ENCODE data around the gene IGF2BP1.

Gene IGF2BP1

DNA sequence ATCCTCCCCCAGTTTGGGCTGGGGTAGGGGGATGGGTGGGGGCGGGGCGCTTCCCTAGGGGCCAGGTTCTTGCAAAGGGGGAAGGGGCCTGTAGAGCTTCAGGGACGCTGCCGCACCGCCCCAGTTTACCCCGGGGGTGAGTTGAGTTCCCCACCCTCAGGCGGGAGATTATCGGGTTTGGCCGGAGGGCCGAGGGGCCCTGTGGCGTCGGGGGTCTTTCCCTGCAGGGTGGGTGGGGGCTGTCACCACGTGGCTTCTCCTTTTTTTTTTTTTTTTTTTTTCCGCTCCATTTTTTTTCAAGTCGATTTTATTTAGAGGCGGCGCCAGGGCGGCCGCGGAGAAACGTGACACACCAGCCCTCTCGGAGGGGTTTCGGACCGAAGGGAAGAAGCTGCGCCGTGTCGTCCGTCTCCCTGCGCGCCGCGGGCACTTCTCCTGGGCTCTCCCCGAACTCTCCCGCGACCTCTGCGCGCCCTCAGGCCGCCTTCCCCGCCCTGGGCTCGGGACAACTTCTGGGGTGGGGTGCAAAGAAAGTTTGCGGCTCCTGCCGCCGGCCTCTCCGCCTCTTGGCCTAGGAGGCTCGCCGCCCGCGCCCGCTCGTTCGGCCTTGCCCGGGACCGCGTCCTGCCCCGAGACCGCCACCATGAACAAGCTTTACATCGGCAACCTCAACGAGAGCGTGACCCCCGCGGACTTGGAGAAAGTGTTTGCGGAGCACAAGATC, at the start of gene IGF2BP1:
IGF2BP1 (plus strand) TSS at position 283 of the 724 bp plus-strand sequence; CDS start at position 644, 361 bp downstream.
- DNase-seq = peak; percentile 51

DNA sequence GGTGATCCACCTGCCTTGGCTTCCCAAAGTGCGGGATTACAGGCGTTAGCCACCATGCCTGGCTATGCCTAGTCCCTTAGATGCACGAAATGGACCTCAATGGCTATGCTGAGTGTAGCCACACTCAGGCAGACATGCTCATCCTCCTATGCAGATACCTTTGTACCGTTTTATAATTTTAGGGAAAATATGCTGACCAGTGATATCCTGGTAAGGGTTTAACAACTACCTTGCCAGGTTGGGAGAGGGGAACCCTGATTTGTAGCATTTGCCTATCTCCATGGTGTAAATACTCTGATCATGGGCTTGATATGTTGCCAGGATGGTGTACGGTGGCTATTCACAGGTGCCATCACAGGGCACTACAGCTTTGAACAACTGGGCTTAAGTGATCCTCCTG, 45.6 kb upstream of the IGF2BP1 start:
- DNase-seq = no peak

DNA sequence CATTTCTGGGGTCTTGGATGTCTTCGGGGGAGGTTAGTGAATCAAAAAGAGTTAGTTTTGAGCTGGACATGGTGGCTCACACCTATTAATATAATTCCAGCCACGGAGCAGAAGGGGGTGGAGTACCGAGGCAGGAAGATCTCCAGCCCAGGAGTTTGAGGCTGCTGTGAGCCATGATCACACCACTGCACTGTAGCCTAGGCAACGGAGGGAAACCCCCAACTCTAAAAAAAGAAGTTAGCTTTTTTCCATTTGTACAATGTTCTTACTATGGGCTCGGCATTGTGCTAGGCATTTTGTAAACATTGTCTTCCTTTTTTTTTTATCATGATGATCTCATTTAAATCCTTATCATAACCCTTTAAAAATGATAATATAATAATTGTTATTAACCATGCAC, 44.3 kb upstream of the IGF2BP1 start:
- DNase-seq = no peak

DNA sequence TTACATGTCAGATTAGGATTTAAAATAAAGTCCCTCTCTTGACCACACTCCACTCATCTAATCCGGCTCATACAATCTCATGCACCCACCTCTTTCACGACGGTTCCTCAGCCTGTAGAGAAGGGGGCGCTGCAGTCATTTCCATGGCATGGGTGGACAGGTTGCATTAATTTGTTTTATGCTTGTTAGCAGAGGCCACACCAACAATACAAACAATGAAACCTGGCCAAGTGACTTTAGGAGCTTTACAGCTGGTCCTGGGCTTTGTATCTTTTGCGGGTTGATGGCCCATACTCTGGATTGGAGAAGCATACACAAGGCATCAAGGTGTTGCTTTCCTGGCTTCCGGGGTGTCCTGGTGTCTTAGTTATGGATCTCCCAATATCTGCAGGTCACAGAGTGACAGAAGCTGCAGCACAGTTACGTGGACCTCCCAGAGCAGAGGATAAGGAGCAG, 42.9 kb upstream of the IGF2BP1 start:
- no peak for DNase-seq

DNA sequence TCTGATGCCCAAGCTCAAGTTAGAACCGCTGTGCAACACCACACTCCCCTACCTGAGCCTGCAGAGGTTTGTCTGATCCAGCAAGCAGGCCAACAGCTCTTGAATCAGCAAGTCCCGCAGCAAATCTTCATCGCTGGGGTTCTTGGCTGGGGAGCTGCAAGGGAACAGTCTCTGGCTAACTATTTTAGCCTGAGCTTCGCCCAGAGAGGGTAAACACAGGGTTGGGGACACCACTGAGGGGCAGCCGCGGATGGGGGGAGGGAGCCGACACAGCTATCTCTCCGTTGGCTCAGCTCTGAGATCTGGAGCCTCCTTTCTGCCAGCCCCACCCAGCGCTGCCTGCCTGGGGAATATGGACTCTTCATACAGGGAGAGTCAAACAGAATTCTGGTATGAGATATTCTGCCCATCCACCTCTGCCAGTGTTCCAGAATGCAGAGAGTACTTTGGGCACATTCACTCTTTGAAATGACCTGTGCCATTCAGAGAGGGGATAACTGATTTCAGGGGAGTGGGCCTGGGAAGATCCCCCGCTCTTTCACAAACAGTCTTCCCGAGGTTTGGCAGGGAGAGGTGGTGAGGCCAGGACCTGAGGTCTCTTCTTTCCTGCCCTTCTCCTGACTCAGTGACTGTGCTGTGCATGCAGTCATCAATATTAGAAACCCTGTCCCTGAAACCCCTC, 36.2 kb upstream of the IGF2BP1 start:
- DNase-seq = no peak

DNA sequence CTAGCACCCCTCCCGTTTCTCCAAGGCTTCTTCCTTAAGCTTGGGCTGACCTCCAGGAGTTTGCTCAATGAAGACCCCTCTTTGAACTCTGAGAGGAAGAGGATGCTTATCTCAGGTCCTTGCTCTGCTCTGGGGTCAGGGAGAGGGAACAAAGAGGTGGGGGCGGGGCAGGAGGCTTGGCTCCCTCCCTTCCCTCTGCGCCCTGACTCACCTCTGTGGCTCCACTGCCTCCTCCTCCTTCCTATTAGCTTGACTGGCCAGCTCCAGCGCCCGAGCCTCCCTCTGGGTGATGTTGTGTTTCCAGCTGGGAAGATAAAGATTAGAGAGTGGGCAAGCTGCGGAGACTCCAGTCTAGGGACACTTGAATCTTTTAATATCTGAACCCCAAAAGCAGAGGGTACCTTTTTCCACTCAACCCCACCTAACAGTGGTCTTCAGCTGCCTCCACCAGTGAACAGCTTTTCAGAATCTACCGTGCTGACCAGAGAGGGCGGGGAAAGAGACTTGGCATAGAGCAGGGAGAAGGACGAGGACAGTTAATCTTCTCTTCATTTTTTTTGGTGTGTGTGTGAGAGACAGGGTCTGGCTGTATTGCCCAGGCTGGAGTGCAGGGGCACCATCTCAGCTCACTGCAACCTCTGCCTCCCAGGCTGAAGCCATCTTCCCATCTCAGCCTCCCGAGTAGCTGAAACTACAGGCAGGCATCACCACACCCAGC, 35.5 kb upstream of the IGF2BP1 start:
- peak; percentile 43 for DNase-seq

DNA sequence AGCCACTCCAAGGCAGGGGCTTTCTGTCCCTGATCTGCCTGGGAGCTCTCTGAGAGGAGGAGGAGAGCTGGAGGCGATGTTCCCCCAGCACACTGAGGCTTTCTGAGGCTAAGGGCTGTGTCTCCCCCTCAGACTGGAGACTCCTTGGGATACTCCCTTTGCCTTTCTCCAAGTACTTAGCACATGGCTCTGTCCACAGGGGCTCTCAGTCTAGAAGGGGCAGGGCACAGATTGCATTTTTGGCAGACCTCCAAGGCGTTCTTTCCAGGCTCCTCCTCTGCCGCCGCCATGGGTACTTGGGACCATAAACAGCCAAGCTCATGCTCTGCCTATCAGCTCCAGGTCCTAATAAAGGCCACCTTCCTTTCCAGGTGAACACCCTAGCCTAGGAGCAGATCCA, 27.0 kb upstream of the IGF2BP1 start:
- DNase-seq = no peak

DNA sequence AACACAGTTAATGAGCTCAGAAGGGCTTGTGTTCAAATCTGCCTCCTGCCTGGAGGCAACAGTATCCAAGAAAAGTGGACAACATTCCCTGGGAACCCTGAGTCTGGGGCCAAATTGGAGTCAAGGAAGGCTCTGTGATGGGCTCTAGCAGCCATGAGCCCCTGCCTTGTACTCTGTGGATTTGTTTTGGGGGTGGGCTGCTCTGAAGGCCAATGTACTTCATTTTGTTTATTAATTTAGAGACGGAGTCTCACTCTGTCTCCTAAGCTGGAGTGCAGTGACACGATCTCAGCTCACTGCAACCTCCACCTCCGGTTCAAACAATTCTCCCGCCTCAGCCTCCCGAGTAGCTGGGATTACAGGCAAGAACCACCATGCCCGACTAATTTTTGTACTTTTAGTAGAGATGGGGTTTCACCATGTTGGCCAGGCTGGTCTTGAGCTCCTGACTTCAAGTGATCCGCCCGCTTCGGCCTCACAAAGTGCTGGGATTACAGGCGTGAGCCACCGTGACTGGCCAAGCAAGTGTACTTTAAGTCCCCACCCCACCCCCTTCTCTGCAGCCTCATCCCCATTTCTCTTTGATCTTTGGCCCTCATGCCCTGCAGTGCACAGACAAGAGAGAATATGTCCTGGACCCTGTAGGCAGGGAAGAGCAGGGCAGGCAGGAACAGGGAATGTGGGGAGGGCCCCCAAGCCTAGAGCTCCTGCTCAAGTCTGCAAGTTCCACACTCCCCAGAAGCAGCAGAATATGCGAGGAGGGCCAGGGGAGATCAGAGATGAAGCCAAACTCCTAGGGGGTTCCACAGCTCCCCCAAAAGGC, 26.1 kb upstream of the IGF2BP1 start:
- DNase-seq = no peak

DNA sequence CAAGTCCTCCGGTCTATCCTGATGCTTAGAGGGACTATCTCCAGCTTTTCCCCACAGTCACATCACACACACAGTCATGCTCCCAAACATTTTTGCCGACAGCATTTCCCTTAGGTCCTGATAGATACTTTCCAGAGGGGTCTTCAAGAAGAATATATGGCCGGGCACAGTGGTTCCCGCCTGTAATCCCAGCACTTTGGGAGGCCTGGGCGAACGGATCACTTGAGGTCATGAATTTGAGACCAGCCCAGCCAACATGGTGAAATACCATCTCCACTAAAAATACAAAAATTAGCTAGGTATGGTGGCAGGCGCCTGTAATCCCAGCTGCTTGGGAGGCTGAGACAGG, 24.5 kb upstream of the IGF2BP1 start:
- DNase-seq = no peak

DNA sequence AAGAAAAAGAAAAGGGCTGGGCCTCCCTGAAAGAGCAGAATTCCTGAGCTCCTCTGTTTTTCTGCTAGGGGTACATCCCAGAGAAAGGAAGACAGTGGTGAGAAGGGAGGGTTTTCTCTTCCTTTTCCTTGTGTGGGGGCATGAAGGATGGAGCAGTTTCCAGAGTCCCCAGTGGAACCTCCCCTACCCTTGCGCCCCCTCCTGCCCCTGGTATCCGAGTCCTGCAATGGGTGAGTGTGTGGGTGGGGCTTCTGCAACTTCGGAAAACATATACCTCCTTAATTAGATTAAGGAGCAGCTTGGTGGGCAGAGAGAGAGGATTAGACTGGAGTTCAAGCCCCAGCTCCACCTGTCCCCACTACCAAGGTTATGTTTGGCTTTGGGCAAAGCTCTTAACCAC, 23.4 kb upstream of the IGF2BP1 start:
- DNase-seq = no peak

DNA sequence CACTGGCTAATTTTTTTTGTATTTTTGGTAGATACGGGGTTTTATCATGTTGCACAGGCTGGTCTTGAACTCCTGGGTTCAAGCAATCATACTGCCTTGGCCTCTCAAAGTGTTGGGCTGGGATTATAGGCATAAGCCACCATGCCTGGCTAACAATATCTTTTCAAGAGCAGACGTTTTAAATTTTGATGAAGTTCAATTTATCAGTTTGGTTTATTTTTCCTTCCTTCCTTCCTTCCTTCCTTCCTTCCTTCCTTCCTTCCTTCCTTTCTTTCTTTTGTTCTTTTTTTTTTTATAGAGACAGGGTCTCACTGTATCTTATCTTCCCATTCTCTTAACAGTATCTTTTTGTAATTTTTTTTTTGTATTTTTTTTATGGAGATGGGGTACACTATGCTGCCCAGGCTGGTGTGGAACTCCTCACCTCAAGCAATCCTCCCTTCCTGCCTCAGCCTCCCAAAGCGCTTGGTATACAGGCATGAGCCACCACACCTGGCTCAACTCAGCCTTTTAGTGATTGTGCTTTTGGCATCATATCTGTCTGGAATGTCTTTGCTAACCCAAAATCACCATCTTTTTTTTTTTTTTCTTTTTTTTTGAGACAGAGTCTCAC, 15.2 kb upstream of the IGF2BP1 start:
- DNase-seq = no peak

DNA sequence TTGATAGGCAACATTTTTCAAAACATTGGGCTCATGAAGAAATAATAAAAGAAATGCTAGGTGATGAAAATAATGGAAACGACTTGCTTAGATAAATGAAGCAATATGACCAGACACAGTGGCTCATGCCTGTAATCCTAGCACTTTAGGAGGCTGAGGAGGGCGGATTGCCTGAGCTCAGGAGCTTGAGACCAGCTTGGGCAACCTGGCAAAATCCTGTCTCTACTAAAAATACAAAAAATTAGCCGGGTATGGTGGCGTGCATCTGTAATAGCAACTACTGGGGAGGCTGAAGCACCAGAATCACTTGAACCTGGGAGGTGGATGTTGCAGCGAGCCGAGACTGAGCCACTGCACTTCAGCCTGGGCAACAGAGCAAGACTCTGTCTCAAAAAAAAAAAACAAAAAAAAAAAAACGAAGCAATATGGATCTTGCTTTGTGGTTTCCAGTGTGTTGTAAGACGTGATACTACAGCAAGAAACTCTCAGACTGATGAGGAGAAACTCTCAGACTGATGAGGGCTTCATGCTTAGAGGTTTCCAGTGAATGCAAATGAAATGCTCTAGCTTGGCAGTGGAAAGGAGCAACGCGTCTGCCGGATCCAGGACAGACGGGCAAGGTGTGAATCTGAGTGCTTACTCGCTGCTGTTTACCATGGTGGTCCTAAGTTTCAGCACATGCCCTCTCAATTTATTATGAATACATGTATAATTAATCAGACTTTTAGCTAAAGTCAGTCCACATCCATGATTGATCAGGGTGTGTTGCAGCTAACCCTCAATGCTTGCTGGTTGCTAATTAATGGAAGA, 11.5 kb upstream of the IGF2BP1 start:
- no peak for DNase-seq

DNA sequence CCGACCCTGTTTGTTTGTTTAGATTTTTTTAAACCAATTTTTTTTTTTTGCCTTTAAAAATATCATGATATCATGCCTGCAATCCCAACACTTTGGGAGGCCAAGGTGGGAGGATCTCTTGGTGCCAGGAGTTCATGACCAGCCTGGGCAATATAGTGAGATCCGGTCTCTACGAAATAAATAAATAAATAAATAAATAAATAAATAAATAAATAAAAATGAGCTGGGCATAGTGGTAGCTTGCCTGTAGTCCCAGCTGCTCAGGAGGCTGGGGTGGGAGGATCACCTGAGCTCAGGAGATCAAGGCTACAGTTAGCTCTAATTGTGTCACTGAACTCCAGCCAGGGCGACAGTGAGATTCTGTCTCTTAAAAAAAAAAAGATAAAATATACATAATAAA, 8.1 kb upstream of the IGF2BP1 start:
- no peak for DNase-seq

DNA sequence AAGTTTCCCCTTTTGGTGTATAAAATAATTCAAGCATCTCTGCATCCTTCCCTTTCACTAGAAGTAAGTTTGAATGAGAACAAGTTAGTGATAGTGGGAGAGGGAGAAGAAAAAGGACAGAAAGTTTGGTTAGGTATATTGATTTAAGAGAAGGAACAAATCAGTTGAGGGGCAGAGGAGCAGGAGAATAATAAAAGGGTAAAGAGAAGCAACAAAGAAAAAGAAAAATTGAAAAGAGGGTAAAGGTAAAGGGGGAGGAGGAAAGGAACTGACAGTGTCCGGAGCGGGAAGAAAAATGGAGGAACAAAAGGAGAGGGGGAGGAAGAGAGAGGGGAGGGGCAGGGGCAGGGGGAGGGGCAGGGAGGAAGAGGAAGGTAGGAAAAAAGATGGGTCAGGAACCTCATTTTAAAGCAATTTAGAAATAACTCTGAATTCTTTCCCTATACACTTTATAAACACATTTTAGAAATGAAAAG, 6.3 kb upstream of the IGF2BP1 start:
- DNase-seq = no peak

DNA sequence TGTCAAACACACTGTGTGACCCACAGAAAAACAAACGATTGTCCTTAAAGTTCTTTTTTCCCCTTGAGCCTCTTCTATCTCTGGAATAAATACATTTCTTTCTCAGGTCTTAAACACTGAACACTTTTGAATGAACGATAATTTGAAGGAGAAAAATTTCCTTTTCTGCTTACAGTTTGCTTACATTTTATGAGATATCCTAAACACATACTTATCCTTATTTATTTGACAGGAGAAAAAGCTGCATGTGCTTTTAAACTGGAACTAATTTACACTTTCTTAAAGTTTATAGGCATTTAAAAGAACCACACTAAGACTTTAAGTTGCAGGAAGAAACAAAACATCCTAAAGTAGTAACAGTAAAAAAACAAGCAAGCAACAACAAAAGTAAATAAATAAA, 4.7 kb upstream of the IGF2BP1 start:
- DNase-seq = no peak

DNA sequence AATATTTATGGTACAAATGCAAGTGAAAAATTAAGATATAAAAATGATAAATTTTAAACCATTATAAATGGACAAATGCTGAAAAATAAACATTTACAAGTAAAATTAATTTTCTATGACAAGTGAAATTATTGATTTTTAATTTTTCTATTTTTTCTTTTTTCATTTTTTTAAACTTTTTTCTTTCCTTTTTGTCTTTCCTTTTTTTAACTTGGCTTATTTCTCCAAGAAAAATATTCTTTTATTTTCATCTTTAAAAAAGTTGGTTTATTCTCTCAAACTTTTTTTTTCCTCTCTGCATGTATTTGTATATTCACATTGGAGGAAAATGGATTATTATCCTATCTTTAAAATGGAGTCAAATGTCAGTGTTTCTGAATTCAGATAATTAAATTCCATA, 3.9 kb upstream of the IGF2BP1 start:
- DNase-seq = no peak

DNA sequence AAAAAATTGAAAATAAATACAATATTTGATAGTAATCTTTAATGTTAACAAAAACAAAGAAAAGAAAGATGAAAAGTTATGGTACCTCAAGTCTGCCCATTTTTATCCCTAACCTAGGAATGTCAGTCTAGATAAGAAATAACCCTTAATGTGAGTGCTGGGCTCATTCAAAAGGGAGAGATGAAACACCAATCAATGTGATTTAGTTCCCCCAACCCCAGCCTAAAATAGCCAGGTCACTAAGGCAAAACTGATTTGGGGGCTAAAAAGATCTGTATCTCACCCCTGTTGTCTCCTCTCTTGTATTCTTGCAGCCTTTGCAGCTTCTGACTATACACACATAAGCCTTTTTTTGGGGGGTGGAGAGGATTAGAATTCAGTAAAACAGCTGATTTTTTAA, 3.2 kb upstream of the IGF2BP1 start:
- DNase-seq = no peak

DNA sequence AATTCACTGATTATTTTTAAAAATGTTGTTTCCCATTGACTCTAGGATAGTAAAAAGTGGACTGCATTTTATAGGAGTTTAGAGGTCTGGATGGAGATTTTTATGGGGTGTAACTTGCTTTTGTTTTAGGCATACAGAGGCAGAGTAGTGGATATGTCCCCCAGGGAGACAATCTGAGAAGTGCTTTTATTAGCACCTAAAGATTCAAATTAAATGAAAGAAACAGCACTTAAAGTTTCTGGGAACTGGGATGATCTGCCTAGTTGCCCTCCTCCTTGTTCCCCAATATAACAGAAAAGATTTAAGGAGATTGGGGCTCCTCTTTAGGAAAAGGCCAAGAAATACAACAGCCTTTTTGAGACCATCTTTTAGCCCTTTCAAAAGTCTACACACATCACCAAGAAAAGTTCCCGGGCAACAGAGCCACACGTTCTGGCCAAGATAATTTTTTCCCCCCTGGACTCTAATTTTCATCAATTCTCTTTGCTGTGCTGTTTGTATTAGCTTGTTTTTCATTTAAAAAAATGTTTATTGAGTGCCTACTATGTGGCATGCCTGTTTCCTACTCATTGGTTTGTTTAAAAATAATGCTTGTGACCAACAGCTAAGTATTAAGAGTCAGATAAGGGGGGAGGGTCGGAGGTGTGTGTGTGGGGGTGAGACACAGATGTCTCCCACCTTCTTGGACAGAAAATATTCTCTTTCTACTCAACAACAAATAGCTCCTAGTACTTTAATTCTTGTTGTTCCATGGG, 2.5 kb upstream of the IGF2BP1 start:
- DNase-seq = no peak

DNA sequence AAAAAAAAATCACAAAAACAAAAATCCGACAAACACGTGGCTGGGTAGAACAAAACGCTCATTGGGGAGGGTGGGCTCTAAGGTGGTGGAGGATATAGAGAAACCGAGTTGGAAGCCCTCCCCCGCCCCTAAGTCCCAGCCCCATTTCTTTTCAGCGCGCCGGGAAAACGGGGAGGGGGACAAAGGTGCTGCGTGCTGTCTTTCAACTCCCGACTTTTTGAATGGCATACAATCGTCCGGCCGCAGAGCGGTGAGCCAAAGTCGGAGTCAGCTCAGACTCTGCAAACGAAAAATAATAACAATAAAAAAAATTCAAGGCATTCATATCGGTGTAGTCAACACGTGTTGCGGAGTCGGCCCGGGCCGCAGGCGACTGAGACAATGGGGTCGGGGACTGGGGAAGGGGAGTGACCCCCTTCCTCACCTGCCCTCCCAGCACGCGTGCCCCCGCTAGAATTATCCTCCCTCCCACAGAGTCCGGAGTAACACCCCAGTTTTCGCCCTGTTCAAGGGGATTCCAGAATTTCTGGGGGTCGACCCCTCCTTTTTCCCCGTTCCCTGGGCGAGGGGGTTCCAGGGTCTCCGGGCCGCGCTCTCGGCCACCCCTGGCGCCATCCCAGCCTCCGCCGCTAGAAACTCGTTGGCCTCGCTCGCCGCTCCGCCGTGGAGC, 1.7 kb upstream of the IGF2BP1 start:
- DNase-seq = no peak

DNA sequence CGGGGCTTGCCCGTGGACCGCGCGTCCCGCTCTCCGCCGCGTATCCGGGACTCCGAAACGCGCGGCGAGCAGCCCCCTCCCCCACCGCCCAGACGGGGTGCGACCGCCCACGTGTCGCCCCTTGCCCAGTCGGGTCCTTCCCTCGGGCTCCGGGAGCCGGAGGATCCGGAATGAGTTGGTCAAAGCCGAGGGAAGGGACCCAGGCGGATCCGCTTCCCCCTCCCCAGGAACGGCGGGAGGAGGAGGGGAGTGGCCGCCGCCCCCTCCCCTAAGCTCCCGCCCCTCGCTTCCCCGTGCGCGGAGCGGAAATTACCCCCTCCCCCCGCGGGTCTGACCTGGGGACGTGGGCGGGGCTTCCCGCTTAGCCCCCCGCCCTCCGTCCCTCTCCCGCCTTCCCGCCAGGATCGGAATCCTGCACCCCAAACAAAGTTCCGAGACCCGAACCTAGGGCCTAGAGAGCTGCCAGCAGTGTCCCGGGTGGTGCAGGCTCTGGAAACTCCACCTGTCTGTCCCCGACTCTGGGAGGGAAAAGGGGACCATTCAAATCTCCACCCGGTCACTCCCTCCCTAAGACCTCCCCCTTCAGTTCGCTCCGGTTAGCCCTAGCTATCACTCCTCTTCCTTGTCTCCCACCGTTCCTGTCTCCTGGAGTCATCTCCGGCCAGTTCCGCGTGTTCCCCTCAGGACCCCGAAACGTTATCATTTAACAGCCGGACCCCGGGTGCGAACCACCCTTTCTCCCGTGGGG, 1.0 kb upstream of the IGF2BP1 start:
- no peak for DNase-seq

All from amniotic stem cell (primary cell).